Measurements from ENCODE around the gene ZNF488.

ZNF488 gene

GRCh38 chr10:47381427-47382379 is 2.4 kb downstream of the ZNF488 start:
- no peak for DNase-seq (ENCODE audit: low spot score)

GRCh38 chr10:47381103-47381395 is 3.0 kb downstream of the ZNF488 start:
- no peak for DNase-seq (ENCODE audit: low spot score)

- DNase-seq (ENCODE audit: low spot score), result no peak
Observed at GRCh38 chr10:47380341-47381102, 3.6 kb downstream of the ZNF488 start.

GRCh38 chr10:47379901-47380300 is 4.2 kb downstream of the ZNF488 start:
- peak; percentile 86 for DNase-seq (ENCODE audit: low spot score)

GRCh38 chr10:47379445-47379785 is 4.7 kb downstream of the ZNF488 start:
- no peak for DNase-seq (ENCODE audit: low spot score)

- no peak for DNase-seq (ENCODE audit: low spot score)
Observed at GRCh38 chr10:47378606-47379444, 5.3 kb downstream of the ZNF488 start.

- no peak for DNase-seq (ENCODE audit: low spot score)
Observed at GRCh38 chr10:47378183-47378510, 5.9 kb downstream of the ZNF488 start.

GRCh38 chr10:47376522-47377220 is 7.4 kb downstream of the ZNF488 start:
- DNase-seq (ENCODE audit: low spot score), result no peak

- DNase-seq (ENCODE audit: low spot score), result no peak
Observed at GRCh38 chr10:47374611-47375536, 9.2 kb downstream of the ZNF488 start.

- no peak for DNase-seq (ENCODE audit: low spot score)
Observed at GRCh38 chr10:47372726-47373125, 11.4 kb downstream of the ZNF488 start.

GRCh38 chr10:47371629-47372485 is 12.2 kb downstream of the ZNF488 start:
- DNase-seq (ENCODE audit: low spot score), result no peak

- no peak for DNase-seq (ENCODE audit: low spot score)
Observed at GRCh38 chr10:47370878-47371277, 13.2 kb downstream of the ZNF488 start.

GRCh38 chr10:47370015-47370767 is 13.9 kb downstream of the ZNF488 start:
- no peak for DNase-seq (ENCODE audit: low spot score)

- DNase-seq (ENCODE audit: low spot score), result no peak
Observed at GRCh38 chr10:47369251-47369894, 14.7 kb downstream of the ZNF488 start.

GRCh38 chr10:47368431-47369180 is 15.5 kb downstream of the ZNF488 start:
- DNase-seq (ENCODE audit: low spot score), result no peak

GRCh38 chr10:47367646-47368045 is 16.4 kb downstream of the ZNF488 start:
- DNase-seq (ENCODE audit: low spot score), result no peak

- DNase-seq (ENCODE audit: low spot score), result no peak
Observed at GRCh38 chr10:47366731-47367460, 17.2 kb downstream of the ZNF488 start.
